H1 (cell line): ENCODE results near the gene CD300LB. TPM values are rescaled to one million over a fixed set of nuclear protein-coding genes. Genes with fewer than 3 reads are reported as not detected.

Experiments
- BACH1 ChIP-seq: IDR thresholded peaks from 2 replicates; pipeline ENCODE4 v1.6.1; 2012; ENCODE audit warnings: low read length, improper control_type of control experiment
- CREB1 ChIP-seq: IDR thresholded peaks from 2 replicates; pipeline ENCODE4 v1.6.1; 2012; ENCODE audit warnings: inconsistent platforms
- NANOG ChIP-seq: IDR thresholded peaks from 2 replicates; pipeline ENCODE4 v1.6.1; 2011; ENCODE audit warnings: low read length, low read depth, mild to moderate bottlenecking, inconsistent platforms; ENCODE audit not compliant: insufficient read depth, poor library complexity, severe bottlenecking
- SAP30 ChIP-seq: fragments of 300-600 bp; sonication (generic); IDR thresholded peaks from 2 replicates; pipeline ENCODE4 v1.7.1; 2012; ENCODE audit warnings: low read length, moderate library complexity, mild to moderate bottlenecking, inconsistent platforms; ENCODE audit not compliant: insufficient read depth, insufficient replicate concordance
- SIN3A ChIP-seq, 2 experiments: IDR thresholded peaks in 1 of 2; conservative IDR thresholded peaks in 1 of 2; 2 replicates each; pipeline ENCODE4 v1.6.1; 2011 to 2012; ENCODE audit warnings: low read length in 2 of 2, improper control_type of control experiment in 1 of 2, low read depth in 1 of 2, mild to moderate bottlenecking in 1 of 2
- polyA plus RNA-seq, 7 experiments: library from polyadenylated mRNA; depleted of rRNA in 3 of 7; stranded (reverse) in 5 of 7; unstranded in 2 of 7; fragments of >200 nt in 5 of 7; fragments of 200-250 nt in 2 of 7; gene quantifications; 1 replicate in 5 of 7; 2 replicates in 1 of 7; 4 replicates in 1 of 7; pipeline versions ENCODE4 v1.2.1 to v1.2.3, GENCODE V29; 2011 to 2013; ENCODE audit warnings: missing spikeins in 2 of 7, mixed read lengths in 2 of 7
- total RNA-seq: library from RNA; stranded (reverse); fragmentation: NEBNext Ultra II Directional; extraction: Animal tissue kit (Norgen Biotek cat#: 25700); gene quantifications from 2 replicates; pipeline ENCODE4 v1.2.1, GENCODE V29; 2021
- TF ChIP-seq, protein P1 (sequence below): fragments of 300-600 bp; sonication (generic); IDR thresholded peaks from 2 replicates; pipeline ENCODE4 v1.7.1; 2012; ENCODE audit warnings: low read length, moderate library complexity, mild to moderate bottlenecking, inconsistent platforms; ENCODE audit not compliant: insufficient replicate concordance

CD300LB gene
- total and polyA plus RNA-seq, 2 of the 8 experiments (the other 6 are each of a cell fraction or from before 2014, with no cell fraction given): not detected

DNA sequence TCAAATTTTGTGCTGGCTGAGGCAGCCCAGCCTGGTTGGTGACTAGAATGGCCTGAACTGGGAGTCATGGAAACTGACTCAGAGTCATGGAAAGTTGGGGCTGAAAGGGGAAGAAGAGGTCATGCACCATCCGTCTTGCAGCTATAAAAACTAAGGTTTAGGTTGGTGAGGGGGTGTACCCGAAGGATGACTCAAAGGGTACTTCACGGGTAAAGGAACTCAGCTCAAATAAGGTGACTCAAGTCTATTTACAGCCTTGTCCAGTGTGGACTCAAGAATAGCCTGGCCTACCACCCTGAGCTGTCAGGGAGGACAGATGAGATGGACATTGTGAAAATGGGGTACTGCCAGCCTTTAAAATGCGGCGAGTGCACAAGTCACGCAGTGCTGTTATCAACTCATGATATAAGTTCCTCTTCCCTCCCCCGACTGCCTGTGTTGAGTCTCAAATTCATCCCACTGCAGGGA lies 18.6 kb downstream of the CD300LB start (continued):
- TF ChIP-seq SIN3A (conservative IDR thresholded peaks at IDR 0.05 in 1 of 2, IDR thresholded peaks at IDR 0.05 in 1 of 2; ENCODE audit: low read depth in 1 of 2, low read length in 2 of 2) (no peak), NANOG (no peak), BACH1 (no peak), CREB1 (no peak), SAP30 (no peak)
- TF ChIP-seq, protein P1, sequence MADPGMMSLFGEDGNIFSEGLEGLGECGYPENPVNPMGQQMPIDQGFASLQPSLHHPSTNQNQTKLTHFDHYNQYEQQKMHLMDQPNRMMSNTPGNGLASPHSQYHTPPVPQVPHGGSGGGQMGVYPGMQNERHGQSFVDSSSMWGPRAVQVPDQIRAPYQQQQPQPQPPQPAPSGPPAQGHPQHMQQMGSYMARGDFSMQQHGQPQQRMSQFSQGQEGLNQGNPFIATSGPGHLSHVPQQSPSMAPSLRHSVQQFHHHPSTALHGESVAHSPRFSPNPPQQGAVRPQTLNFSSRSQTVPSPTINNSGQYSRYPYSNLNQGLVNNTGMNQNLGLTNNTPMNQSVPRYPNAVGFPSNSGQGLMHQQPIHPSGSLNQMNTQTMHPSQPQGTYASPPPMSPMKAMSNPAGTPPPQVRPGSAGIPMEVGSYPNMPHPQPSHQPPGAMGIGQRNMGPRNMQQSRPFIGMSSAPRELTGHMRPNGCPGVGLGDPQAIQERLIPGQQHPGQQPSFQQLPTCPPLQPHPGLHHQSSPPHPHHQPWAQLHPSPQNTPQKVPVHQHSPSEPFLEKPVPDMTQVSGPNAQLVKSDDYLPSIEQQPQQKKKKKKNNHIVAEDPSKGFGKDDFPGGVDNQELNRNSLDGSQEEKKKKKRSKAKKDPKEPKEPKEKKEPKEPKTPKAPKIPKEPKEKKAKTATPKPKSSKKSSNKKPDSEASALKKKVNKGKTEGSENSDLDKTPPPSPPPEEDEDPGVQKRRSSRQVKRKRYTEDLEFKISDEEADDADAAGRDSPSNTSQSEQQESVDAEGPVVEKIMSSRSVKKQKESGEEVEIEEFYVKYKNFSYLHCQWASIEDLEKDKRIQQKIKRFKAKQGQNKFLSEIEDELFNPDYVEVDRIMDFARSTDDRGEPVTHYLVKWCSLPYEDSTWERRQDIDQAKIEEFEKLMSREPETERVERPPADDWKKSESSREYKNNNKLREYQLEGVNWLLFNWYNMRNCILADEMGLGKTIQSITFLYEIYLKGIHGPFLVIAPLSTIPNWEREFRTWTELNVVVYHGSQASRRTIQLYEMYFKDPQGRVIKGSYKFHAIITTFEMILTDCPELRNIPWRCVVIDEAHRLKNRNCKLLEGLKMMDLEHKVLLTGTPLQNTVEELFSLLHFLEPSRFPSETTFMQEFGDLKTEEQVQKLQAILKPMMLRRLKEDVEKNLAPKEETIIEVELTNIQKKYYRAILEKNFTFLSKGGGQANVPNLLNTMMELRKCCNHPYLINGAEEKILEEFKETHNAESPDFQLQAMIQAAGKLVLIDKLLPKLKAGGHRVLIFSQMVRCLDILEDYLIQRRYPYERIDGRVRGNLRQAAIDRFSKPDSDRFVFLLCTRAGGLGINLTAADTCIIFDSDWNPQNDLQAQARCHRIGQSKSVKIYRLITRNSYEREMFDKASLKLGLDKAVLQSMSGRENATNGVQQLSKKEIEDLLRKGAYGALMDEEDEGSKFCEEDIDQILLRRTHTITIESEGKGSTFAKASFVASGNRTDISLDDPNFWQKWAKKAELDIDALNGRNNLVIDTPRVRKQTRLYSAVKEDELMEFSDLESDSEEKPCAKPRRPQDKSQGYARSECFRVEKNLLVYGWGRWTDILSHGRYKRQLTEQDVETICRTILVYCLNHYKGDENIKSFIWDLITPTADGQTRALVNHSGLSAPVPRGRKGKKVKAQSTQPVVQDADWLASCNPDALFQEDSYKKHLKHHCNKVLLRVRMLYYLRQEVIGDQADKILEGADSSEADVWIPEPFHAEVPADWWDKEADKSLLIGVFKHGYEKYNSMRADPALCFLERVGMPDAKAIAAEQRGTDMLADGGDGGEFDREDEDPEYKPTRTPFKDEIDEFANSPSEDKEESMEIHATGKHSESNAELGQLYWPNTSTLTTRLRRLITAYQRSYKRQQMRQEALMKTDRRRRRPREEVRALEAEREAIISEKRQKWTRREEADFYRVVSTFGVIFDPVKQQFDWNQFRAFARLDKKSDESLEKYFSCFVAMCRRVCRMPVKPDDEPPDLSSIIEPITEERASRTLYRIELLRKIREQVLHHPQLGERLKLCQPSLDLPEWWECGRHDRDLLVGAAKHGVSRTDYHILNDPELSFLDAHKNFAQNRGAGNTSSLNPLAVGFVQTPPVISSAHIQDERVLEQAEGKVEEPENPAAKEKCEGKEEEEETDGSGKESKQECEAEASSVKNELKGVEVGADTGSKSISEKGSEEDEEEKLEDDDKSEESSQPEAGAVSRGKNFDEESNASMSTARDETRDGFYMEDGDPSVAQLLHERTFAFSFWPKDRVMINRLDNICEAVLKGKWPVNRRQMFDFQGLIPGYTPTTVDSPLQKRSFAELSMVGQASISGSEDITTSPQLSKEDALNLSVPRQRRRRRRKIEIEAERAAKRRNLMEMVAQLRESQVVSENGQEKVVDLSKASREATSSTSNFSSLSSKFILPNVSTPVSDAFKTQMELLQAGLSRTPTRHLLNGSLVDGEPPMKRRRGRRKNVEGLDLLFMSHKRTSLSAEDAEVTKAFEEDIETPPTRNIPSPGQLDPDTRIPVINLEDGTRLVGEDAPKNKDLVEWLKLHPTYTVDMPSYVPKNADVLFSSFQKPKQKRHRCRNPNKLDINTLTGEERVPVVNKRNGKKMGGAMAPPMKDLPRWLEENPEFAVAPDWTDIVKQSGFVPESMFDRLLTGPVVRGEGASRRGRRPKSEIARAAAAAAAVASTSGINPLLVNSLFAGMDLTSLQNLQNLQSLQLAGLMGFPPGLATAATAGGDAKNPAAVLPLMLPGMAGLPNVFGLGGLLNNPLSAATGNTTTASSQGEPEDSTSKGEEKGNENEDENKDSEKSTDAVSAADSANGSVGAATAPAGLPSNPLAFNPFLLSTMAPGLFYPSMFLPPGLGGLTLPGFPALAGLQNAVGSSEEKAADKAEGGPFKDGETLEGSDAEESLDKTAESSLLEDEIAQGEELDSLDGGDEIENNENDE: no peak
